HG03521 (cell line): ENCODE measurements around the gene MMS22L.
A peak's percentile ranks its signal among the peaks of the same experiment; 100 is the strongest.
"Not testable (repeated sequence)": the region's sequence is repeated elsewhere in the genome, so short reads cannot be mapped to it uniquely, and the experiment has no call there.

Experiments
- ATAC-seq: cut with Tn5 transposase; IDR thresholded peaks from one replicate; pipeline ENCODE4 v1.9.1; 2021; ENCODE audit warnings: mild to moderate bottlenecking, moderate library complexity; ENCODE audit not compliant: unreplicated experiment

Gene MMS22L

GRCh38 chr6:97231911-97232310, 51.1 kb downstream of the MMS22L start:
- ATAC-seq: no peak

GRCh38 chr6:97222903-97223302, 60.1 kb downstream of the MMS22L start:
- ATAC-seq: no peak

GRCh38 chr6:97218912-97219311, 64.1 kb downstream of the MMS22L start:
- no peak for ATAC-seq

GRCh38 chr6:97215157-97215769, 67.8 kb downstream of the MMS22L start:
- ATAC-seq: no peak

GRCh38 chr6:97214671-97215070, 68.3 kb downstream of the MMS22L start:
- ATAC-seq: no peak

- ATAC-seq: no peak
Observed at GRCh38 chr6:97207383-97207782, 75.6 kb downstream of the MMS22L start.

- no peak for ATAC-seq
Observed at GRCh38 chr6:97205966-97206365, 77.0 kb downstream of the MMS22L start.

- no peak for ATAC-seq
Observed at GRCh38 chr6:97203343-97203742, 79.7 kb downstream of the MMS22L start.

GRCh38 chr6:97198046-97198565, 84.9 kb downstream of the MMS22L start:
- ATAC-seq: no peak

GRCh38 chr6:97195117-97195516, 87.9 kb downstream of the MMS22L start:
- no peak for ATAC-seq

- ATAC-seq: no peak
Observed at GRCh38 chr6:97189767-97190166, 93.2 kb downstream of the MMS22L start.

GRCh38 chr6:97187951-97188350, 95.1 kb downstream of the MMS22L start:
- no peak for ATAC-seq

GRCh38 chr6:97186416-97186999, 96.5 kb downstream of the MMS22L start:
- ATAC-seq: peak; percentile 96

- no peak for ATAC-seq
Observed at GRCh38 chr6:97177905-97178304, 105.1 kb downstream of the MMS22L start.

GRCh38 chr6:97176468-97176867, 106.5 kb downstream of the MMS22L start:
- ATAC-seq: no peak

- no peak for ATAC-seq
Observed at GRCh38 chr6:97175806-97176205, 107.2 kb downstream of the MMS22L start.

GRCh38 chr6:97174471-97174870, 108.5 kb downstream of the MMS22L start:
- ATAC-seq: no peak

- no peak for ATAC-seq
Observed at GRCh38 chr6:97160280-97160679, 122.7 kb downstream of the MMS22L start.

GRCh38 chr6:97155447-97155846, 127.6 kb downstream of the MMS22L start:
- ATAC-seq: not testable (repeated sequence)

GRCh38 chr6:97154015-97154414, 129.0 kb downstream of the MMS22L start:
- ATAC-seq: no peak

GRCh38 chr6:97151601-97152000, 131.4 kb downstream of the MMS22L start:
- ATAC-seq: no peak

- no peak for ATAC-seq
Observed at GRCh38 chr6:97150932-97151331, 132.1 kb downstream of the MMS22L start.

- no peak for ATAC-seq
Observed at GRCh38 chr6:97147421-97147820, 135.6 kb downstream of the MMS22L start.
